GM21367 (cell line): Measurements from ENCODE around the gene FERMT2.

Experiments
- ATAC-seq: cut with Tn5 transposase; IDR thresholded peaks from one replicate; pipeline ENCODE4 v1.9.1; 2021; ENCODE audit not compliant: unreplicated experiment

The FERMT2 gene

GRCh38 chr14:52902971-52903619 is 47.8 kb downstream of the FERMT2 start:
- no peak for ATAC-seq

DNA sequence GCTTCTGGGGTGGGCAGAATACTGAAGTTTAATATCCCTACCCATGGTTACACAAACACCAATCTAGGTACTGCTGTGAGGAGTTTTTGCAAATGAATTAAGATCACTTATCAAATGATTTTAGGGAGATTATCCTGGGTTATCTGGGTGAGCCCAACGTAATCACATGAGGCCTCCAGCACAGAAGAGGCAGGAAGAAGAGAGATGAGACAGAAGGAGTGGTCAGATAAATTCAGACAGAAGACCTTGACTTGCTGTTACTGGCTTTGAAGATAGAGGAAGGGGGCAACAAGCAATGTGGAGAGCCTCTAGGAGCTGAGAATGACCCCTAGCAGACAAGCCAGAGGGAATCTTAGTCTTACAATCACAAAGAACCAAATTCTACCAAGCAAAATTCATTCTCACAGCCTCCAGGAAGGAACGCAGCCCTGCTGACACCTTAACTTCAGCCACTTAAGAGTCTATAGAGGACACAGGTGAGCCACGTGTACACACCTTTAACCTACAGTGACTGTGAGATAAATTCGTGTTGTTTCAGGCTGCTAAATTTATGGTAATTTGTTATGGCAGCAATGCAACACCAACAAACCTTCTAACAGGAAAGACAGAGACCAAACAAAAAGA is 49.4 kb downstream of the FERMT2 start:
- ATAC-seq = no peak

- no peak for ATAC-seq
Measured at GRCh38 chr14:52900731-52901130, 50.1 kb downstream of the FERMT2 start.

GRCh38 chr14:52898496-52898895 is 52.4 kb downstream of the FERMT2 start:
- no peak for ATAC-seq

GRCh38 chr14:52895000-52895399 is 55.9 kb downstream of the FERMT2 start:
- no peak for ATAC-seq

- no peak for ATAC-seq
Measured at GRCh38 chr14:52891800-52892199, 59.0 kb downstream of the FERMT2 start.

- ATAC-seq = no peak
Measured at GRCh38 chr14:52888839-52889838, 61.7 kb downstream of the FERMT2 start.

GRCh38 chr14:52888159-52888558 is 62.7 kb downstream of the FERMT2 start:
- no peak for ATAC-seq

DNA sequence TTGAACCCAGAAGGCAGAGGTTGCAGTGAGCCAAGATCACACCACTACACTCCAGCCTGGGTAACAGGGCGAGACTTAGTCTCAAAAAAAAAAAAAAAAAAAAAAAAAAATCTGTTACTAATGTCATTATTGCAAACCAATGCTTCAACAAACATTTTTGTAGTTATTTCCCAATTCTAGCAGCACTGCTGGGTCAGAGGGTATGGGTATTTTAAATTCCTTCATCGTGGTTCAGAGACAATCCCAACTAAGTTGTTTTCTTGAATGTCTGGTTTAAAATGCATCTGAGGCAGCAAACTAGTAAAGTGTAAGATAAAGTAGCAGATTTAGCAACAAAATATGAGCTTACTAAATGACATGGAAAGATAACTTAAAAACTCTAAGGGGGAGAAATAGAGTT is 65.6 kb downstream of the FERMT2 start:
- no peak for ATAC-seq

GRCh38 chr14:52883658-52884057 is 67.2 kb downstream of the FERMT2 start:
- no peak for ATAC-seq

GRCh38 chr14:52882824-52883223 is 68.0 kb downstream of the FERMT2 start:
- no peak for ATAC-seq

GRCh38 chr14:52879958-52880357 is 70.9 kb downstream of the FERMT2 start:
- ATAC-seq = no peak

DNA sequence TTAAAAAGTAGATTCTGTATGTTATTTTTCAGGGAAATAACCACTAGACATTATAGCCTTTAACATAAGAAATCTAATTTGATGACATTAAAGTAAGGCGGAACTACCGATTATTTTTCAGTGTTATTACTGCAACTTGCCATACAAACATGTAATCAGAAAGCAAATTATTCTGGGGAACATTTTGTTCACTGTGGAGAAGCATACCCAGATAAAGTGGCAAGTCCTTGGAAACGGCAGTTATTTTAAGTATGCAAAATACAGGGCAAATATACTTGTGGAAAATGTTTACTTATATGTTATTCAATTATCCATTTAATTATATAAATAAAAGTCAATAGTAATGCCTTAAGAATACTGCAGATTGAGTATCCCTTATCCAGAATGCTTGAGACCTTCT is 71.9 kb downstream of the FERMT2 start:
- ATAC-seq = no peak

DNA sequence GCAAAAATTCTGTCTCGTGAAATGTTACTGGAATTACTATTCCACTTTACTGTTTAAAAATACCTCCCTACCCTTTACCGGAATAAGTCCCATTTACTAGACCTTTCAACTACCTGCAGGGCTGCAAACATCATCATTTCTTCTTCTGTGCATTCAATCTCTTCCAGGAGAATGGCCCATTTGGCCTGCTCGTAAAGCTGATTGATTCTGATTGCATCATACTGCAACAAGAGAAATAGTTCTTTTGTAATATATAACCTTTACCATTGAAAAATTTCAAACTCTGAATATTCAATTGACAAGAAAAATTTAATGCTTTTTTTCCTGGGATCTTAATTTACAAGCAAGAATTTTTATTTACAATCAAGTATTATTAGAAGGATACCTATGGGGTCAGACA is 72.4 kb downstream of the FERMT2 start:
- ATAC-seq = no peak

DNA sequence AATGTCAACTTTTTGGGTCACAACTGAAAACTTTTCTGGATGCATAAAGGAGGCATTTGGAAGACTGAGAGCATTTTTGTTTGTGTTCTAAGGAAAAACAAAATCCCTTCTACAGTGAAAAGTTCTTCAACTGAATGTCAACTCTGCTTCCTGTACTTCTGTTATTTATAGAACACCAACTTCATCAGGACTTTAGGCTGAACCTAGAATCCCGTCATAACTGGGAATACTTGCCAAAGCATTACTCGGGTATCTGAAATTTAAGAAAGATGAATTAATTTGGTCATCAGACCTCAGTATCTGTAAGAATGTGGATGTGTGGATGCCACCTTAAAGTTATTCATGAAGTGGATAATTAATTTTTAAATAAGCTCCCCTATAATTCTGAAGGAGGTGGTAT is 73.2 kb downstream of the FERMT2 start:
- no peak for ATAC-seq

GRCh38 chr14:52876806-52877205 is 74.0 kb downstream of the FERMT2 start:
- no peak for ATAC-seq

DNA sequence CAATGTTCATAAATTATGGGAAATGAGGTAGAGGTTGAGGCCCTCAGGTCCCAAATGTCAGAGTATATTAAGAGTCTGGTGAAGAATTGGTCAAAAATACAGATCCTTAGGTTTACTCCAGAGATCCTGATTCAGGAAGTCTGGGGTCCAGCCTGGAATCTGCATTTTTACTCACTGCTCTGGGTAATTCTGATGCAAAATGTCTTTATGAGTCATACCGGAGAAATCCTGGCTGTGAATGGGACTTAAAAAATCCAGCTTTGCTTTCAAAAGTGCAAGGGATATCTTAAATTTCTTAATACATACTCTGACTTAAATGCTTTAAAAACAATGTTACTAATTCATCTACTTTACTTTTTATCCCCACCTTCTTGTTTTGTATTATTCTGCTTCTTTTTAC is 74.5 kb downstream of the FERMT2 start:
- ATAC-seq = no peak

GRCh38 chr14:52875707-52876106 is 75.1 kb downstream of the FERMT2 start:
- no peak for ATAC-seq

GRCh38 chr14:52874389-52874788 is 76.5 kb downstream of the FERMT2 start:
- ATAC-seq = no peak

- no peak for ATAC-seq
Measured at GRCh38 chr14:52873694-52874093, 77.2 kb downstream of the FERMT2 start.

- ATAC-seq = no peak
Measured at GRCh38 chr14:52873065-52873464, 77.8 kb downstream of the FERMT2 start.

- no peak for ATAC-seq
Measured at GRCh38 chr14:52871606-52872005, 79.2 kb downstream of the FERMT2 start.
